COLO668 (cell line): Measurements from ENCODE around the gene RMI2.

ENCODE experiments used
- DNase-seq: peaks from one replicate; lab custom pipeline; 2025; ENCODE audit not compliant: unreplicated experiment; lab: John Stamatoyannopoulos, UW

Gene RMI2

DNA sequence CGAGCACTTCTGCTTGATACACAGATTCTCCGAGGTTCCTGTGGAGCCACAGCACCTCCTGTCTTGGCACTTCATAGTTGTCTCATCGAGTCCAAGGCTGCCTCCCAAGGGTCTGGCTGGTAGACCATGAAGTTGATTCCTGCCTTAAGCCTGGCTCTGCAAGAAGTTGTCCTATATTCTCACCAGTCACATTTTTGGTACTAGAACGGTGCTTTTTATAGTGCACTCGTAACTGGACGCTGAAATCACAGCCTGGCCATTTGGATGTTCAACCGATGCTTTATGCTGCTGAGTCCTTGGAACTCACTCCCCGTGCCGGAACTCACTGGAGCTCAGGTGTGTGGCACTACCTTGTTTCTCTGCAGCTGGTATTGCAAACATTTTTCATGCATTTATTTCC lies 35.6 kb downstream of the RMI2 start:
- DNase-seq, result no peak

GRCh38 chr16:11383481-11384183 lies 38.4 kb downstream of the RMI2 start:
- no peak for DNase-seq

GRCh38 chr16:11384184-11384955 lies 39.1 kb downstream of the RMI2 start:
- peak; percentile 52 for DNase-seq

- no peak for DNase-seq
Measured at GRCh38 chr16:11384956-11385586, 39.8 kb downstream of the RMI2 start.

- DNase-seq, result no peak
Measured at GRCh38 chr16:11386054-11386680, 40.9 kb downstream of the RMI2 start.

DNA sequence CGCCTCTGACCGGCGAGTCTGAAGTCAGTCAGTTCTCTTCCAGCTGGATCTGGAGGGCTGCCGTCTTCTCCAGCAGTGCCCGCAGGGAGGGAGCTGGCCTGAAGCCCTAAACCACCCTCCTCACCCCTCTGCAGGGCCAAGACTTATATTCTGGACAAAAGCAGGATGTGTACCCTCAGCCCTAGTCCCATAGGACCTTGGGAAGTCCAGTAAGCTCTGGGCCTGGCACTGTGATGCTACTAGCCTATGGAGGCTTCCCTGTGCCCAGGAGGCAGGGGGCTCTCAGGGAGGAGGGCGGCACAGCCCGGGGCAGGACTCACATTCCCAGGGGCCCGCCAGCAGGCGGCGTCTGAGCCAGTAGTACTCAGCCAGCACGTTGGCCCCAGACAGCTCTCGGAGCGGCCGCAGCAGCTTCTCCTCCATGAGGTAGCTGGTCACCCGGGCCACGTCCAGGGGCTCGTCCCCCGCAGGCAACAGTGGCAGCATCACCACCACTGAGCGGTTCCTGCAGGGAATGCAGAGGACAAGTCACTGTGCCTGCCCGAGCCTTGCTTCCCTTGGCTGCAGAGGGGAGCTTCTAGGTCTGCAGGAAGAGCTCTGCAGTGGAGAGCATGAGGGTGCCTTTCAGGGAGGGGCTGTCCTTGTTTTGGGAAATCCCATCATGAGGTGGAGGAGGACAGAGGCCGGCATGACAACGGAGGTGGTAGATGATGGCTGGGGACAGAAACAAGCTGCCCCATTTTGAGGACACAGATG lies 41.7 kb downstream of the RMI2 start:
- DNase-seq, result no peak

DNA sequence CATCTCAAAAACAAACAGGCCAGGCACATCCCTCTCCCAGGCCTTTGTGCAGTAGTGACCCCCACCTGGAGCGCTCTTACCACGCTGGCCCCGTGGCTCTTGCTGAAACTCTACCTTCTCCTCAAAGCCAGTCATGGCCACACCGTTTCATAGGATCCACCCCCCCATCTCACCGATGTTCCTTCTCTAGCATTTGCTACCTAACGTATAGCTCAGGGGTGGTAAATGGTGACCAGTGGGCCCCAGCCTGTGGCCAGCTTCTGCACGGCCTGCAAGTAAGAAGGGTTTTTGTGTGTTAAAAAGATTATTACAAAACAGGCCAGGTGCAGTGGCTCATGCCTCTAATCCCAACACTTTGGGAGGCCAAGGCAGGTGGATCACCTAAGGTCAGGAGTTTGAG lies 43.8 kb downstream of the RMI2 start:
- DNase-seq, result no peak

DNA sequence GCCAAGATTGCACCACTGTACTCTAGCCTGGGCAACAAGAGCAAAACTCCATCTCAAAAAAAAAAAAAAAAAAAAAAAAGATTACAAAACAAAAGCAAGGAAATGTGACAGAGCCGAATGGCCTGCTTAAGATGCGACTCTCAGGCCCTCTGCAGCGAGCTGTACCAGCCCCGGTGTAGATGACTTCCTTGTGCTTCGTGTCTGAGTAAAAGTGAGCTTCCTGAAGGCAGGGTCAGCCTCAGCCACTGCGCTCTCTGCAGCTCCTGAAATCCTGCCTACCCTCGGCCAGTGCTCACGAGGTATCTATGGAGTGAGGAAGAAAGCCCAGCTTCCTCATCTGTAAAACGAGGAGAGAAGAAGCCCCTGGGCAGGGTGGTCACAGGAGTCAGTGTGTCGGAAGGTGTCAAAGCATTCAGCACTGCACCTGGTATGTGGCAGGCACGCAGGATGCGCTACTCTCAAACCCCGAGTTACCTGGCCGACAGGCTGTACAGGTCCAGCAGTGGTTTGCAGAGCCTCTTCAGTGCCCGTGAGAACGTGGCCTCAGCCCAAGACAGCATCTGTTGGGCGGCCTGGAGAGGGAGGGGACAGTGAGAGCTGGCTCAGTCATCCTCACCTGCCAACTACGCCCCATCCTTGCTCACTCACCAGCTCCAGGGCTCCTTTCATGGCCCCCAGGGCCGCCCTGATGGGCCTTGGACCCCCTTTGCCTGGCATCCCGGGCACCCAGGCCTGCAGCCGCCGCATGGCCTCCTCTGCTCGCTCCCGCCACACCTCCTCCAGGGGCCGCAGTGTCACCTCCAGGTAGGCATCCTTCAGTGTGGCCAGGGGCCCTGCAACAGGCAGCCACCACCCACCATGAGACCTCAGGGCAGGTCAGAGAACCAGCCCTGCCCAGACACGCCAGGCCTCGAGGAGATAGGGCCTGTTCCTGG lies 44.6 kb downstream of the RMI2 start:
- DNase-seq, result peak; percentile 7

GRCh38 chr16:11390573-11391495 lies 45.6 kb downstream of the RMI2 start:
- peak; percentile 53 for DNase-seq

- DNase-seq, result peak; percentile 92
Measured at GRCh38 chr16:11391576-11391975, 46.3 kb downstream of the RMI2 start.

DNA sequence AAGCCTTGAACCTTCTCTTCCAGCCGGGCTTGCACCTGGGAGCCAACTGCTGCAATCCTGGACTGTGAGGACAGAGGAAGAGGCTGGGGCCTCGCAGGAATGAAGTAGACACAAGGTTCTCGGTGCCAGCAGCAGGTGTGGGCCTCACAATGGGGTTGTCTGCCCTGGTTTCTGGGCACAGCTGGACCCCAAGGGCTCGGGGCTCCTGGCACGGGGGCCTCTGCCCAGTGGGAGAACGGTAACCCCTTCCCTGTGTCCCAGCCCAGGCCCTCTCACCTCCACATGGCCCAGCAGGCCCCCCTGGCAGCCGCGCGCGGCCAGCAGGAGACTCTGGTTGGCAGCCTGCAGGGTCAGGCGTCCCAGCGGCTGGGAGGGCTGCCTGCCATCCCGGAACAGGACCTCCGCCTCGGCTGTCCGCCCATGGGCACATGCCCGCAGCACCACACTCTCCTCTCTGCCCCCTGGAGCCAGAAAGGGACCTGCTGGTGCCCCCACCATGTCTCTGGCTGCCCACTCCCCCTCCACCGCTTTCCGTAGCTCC lies 46.9 kb downstream of the RMI2 start:
- DNase-seq, result peak; percentile 43

GRCh38 chr16:11393366-11393765 lies 48.1 kb downstream of the RMI2 start:
- no peak for DNase-seq

- DNase-seq, result no peak
Measured at GRCh38 chr16:11393861-11394592, 48.8 kb downstream of the RMI2 start.

- DNase-seq, result no peak
Measured at GRCh38 chr16:11394593-11394960, 49.3 kb downstream of the RMI2 start.

- no peak for DNase-seq
Measured at GRCh38 chr16:11395008-11395948, 50.0 kb downstream of the RMI2 start.

GRCh38 chr16:11395949-11396240 lies 50.6 kb downstream of the RMI2 start:
- no peak for DNase-seq
